ENCODE measurements around the gene AP3B2.
A peak's percentile ranks its signal among the peaks of the same experiment; 100 is the strongest.

The AP3B2 gene

DNA sequence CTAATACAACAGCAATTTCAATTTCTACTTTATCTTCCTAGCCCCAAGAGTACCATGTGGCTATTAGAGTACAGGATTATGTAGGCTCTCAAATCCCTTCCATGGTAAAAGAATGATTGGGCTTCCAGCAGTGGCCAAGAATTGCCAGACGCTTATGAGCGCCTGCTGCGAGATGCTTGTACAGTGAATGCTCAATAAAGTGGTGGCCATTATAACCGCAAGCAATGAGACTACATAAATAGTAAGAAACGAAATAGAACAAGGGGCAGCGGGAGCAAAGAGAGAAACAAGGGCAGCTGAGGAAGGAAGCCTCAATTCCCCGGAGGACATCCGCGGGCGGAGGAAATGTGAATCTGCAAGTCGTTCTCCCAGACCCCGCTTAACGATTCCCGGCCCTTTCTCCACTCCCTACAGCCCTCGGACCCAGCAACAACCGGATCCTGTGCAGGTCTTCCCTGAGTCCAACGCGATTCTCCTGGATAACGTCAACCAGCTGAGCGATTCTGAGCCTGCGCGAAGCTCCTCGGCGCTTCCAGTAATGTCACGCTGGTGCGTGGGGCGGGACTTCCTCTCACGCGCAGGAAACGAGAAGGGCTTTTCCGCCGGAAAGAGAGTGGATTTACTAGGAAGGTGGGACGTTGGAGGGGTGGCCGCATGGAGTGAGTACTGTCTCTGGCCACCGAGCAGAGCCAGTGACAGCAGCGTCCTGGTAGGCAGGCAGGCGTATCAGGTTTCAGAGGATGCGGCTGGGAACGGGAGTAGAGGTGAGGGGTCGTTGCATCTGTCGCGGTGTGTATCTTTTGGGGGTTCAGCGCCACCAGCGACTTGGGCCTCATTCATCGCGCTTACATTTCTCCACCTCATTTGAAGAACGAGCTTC is 40.5 kb upstream of the AP3B2 start:
- Histone ChIP-seq H3K4me3 (ENCODE audit: low read depth, low read length) (peak overlapping the region; percentile 93), H2AFZ (ENCODE audit: insufficient read depth, low read length, poor library complexity) (peak overlapping the region; percentile 60), H3K9ac (ENCODE audit: low read length) (peak overlapping the region; percentile 88), H3K18ac (ENCODE audit: low read length) (peak overlapping the region; percentile 47), H2BK120ac (ENCODE audit: insufficient read depth, low read length, poor library complexity) (peak overlapping the region; percentile 28), H3K79me1 (ENCODE audit: low read length) (peaks cover 4% of the 10 kb centered on the region), H2AK5ac (ENCODE audit: low read length) (no peak overlapping the region), H3K27me3 (ENCODE audit: insufficient read depth, low read length) (no peaks in the 10 kb centered on the region), H3K9me3 (ENCODE audit: insufficient read depth, low read depth, low read length) (no peaks in the 10 kb centered on the region), H3K23ac (ENCODE audit: low read length) (no peak overlapping the region), H3K4me1 (ENCODE audit: control insufficient read depth in 1 of 2, insufficient read depth in 2 of 2, low read length in 2 of 2) (peaks cover 0 to 11% of the 10 kb centered on the region in 2 experiments), H4K8ac (ENCODE audit: low read depth, low read length) (peak overlapping the region; percentile 94), H4K12ac (ENCODE audit: low read depth, low read length) (peak overlapping the region; percentile 79), H3K27ac (ENCODE audit: low read depth, low read length) (peak overlapping the region; percentile 76), H3K14ac (ENCODE audit: low read length) (peak overlapping the region; percentile 46), H3K4ac (ENCODE audit: low read depth, low read length) (peak overlapping the region; percentile 23), H4K91ac (ENCODE audit: low read depth, low read length) (peak overlapping the region; percentile 67), H3K4me2 (ENCODE audit: low read length) (peak overlapping the region; percentile 87), H2BK5ac (ENCODE audit: low read depth, low read length, poor library complexity) (peak overlapping the region; percentile 71), H2BK12ac (ENCODE audit: low read length) (no peak overlapping the region), H3K79me2 (ENCODE audit: control insufficient read depth, insufficient read depth, low read length, poor library complexity) (peaks cover 5% of the 10 kb centered on the region), H3K36me3 (ENCODE audit: control insufficient read depth in 1 of 2, insufficient read depth in 2 of 2, low read length in 2 of 2) (peaks cover 3 to 5% of the 10 kb centered on the region in 2 experiments)
- DNase-seq = peak; percentile 89 to 95
- no CpG with 5 or more reads among the region's 47 CpGs for WGBS (ENCODE audit: extremely low coverage, insufficient coverage, insufficient read length)

DNA sequence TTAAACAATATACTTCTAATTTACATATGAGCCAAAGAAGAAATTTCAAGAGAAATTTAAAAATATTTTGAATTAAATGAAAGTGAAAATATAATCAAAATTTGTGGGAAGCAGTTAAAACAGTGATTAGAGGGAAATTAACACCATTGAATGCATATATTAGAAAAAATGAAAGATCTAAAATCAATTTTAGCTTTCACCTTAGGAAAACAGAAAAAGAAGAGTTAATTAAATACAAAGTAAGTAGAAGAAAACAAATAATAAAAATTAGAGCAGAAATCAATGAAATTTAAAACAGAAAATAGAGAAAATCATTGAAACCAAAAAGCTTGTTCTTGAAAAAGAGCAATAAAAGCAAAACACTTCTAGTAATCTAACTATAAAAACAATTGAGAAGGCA is 38.6 kb upstream of the AP3B2 start:
- Histone ChIP-seq H3K36me3 (ENCODE audit: control insufficient read depth in 1 of 2, insufficient read depth in 2 of 2, low read length in 2 of 2) (peaks cover 2 to 3% of the 10 kb centered on the region in 2 experiments), H3K79me2 (ENCODE audit: control insufficient read depth, insufficient read depth, low read length, poor library complexity) (peaks cover 5% of the 10 kb centered on the region), H3K4me2 (ENCODE audit: low read length) (no peak overlapping the region), H2AFZ (ENCODE audit: insufficient read depth, low read length, poor library complexity) (no peak overlapping the region), H4K12ac (ENCODE audit: low read depth, low read length) (no peak overlapping the region), H4K8ac (ENCODE audit: low read depth, low read length) (no peak overlapping the region), H3K23ac (ENCODE audit: low read length) (no peak overlapping the region), H3K27ac (ENCODE audit: low read depth, low read length) (no peak overlapping the region), H3K9ac (ENCODE audit: low read length) (no peak overlapping the region), H3K14ac (ENCODE audit: low read length) (no peak overlapping the region), H3K9me3 (ENCODE audit: insufficient read depth, low read depth, low read length) (no peaks in the 10 kb centered on the region), H3K4ac (ENCODE audit: low read depth, low read length) (no peak overlapping the region), H4K91ac (ENCODE audit: low read depth, low read length) (no peak overlapping the region), H3K27me3 (ENCODE audit: insufficient read depth, low read length) (no peaks in the 10 kb centered on the region), H3K79me1 (ENCODE audit: low read length) (peaks cover 4% of the 10 kb centered on the region), H2BK120ac (ENCODE audit: insufficient read depth, low read length, poor library complexity) (no peak overlapping the region), H2BK12ac (ENCODE audit: low read length) (no peak overlapping the region), H3K18ac (ENCODE audit: low read length) (no peak overlapping the region), H2BK5ac (ENCODE audit: low read depth, low read length, poor library complexity) (no peak overlapping the region), H3K4me1 (ENCODE audit: control insufficient read depth in 1 of 2, insufficient read depth in 2 of 2, low read length in 2 of 2) (peaks cover 0 to 11% of the 10 kb centered on the region in 2 experiments), H3K4me3 (ENCODE audit: low read depth, low read length) (no peak overlapping the region), H2AK5ac (ENCODE audit: low read length) (no peak overlapping the region)
- no peak for DNase-seq

DNA sequence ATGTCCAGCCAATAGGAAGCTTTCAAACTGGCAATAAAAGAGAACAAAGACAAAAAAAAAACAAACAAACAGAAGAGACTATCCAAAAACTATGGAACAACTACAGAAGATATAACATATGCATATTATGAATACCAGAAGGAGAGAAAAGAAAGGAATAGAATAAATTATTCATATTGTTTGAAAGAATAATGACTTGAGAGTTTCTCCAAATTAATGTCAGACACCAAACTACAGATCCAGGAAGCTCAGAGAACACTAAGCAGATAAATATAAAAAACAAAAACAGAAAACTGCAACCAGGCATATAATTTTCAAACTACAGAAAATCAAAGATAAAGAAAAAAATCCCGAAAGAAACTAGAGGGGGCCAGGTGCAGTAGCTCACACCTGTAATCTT is 34.1 kb upstream of the AP3B2 start:
- H2BK5ac ChIP-seq (ENCODE audit: low read depth, low read length, poor library complexity) = no peak overlapping the region
- H3K4me1 ChIP-seq (ENCODE audit: control insufficient read depth in 1 of 2, insufficient read depth in 2 of 2, low read length in 2 of 2) = peaks cover 3 to 10% of the 10 kb centered on the region in 2 experiments
- no peaks in the 10 kb centered on the region for H3K9me3 ChIP-seq (ENCODE audit: insufficient read depth, low read depth, low read length)
- peaks cover 11% of the 10 kb centered on the region for H3K79me1 ChIP-seq (ENCODE audit: low read length)
- no peaks in the 10 kb centered on the region for H3K36me3 ChIP-seq (ENCODE audit: control insufficient read depth in 1 of 2, insufficient read depth in 2 of 2, low read length in 2 of 2)
- H3K27me3 ChIP-seq (ENCODE audit: insufficient read depth, low read length) = no peaks in the 10 kb centered on the region
- no peak overlapping the region for H2BK12ac ChIP-seq (ENCODE audit: low read length)
- H4K8ac ChIP-seq (ENCODE audit: low read depth, low read length) = no peak overlapping the region
- H3K4me3 ChIP-seq (ENCODE audit: low read depth, low read length) = no peak overlapping the region
- H3K27ac ChIP-seq (ENCODE audit: low read depth, low read length) = no peak overlapping the region
- H4K91ac ChIP-seq (ENCODE audit: low read depth, low read length) = peak overlapping the region; percentile 37
- no peak overlapping the region for H2AK5ac ChIP-seq (ENCODE audit: low read length)
- no peaks in the 10 kb centered on the region for H3K79me2 ChIP-seq (ENCODE audit: control insufficient read depth, insufficient read depth, low read length, poor library complexity)
- DNase-seq = no peak
- H3K18ac ChIP-seq (ENCODE audit: low read length) = no peak overlapping the region
- no peak overlapping the region for H3K4ac ChIP-seq (ENCODE audit: low read depth, low read length)
- no CpG with 5 or more reads among the region's 1 CpG for WGBS (ENCODE audit: extremely low coverage, insufficient coverage, insufficient read length)
- no peak overlapping the region for H3K23ac ChIP-seq (ENCODE audit: low read length)
- H2AFZ ChIP-seq (ENCODE audit: insufficient read depth, low read length, poor library complexity) = no peak overlapping the region
- H3K9ac ChIP-seq (ENCODE audit: low read length) = no peak overlapping the region
- no peak overlapping the region for H3K14ac ChIP-seq (ENCODE audit: low read length)
- no peak overlapping the region for H3K4me2 ChIP-seq (ENCODE audit: low read length)
- peak overlapping the region; percentile 60 for H2BK120ac ChIP-seq (ENCODE audit: insufficient read depth, low read length, poor library complexity)
- no peak overlapping the region for H4K12ac ChIP-seq (ENCODE audit: low read depth, low read length)

DNA sequence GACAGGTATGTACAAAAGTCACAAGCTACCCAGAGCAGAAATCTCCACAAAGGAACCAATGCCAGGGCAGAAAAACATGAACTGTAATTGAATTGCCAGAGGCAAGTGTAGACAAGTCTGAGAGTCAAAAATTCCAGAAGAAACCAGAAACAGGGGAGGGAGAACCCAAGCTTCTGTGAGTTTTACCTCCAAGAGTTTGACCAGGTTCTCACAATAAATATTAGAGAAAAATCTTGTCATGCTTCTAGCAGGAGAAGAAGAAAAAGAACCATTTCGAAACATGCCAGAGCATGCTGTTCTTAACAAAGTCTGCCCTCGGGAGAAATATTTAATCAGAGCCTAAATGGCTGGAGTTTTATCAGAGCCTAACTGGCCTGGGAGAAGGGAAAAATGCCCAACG is 32.5 kb upstream of the AP3B2 start:
- no CpG with 5 or more reads among the region's 3 CpGs for WGBS (ENCODE audit: extremely low coverage, insufficient coverage, insufficient read length)
- peak overlapping the region; percentile 81 for H4K8ac ChIP-seq (ENCODE audit: low read depth, low read length)
- H2AFZ ChIP-seq (ENCODE audit: insufficient read depth, low read length, poor library complexity) = no peak overlapping the region

More for the DNA sequence above, 32.5 kb upstream of the AP3B2 start:
- Histone ChIP-seq H3K4ac (ENCODE audit: low read depth, low read length) (peak overlapping the region; percentile 83), H3K18ac (ENCODE audit: low read length) (no peak overlapping the region), H3K4me2 (ENCODE audit: low read length) (peak overlapping the region; percentile 36), H3K9ac (ENCODE audit: low read length) (no peak overlapping the region), H3K4me1 (ENCODE audit: control insufficient read depth in 1 of 2, insufficient read depth in 2 of 2, low read length in 2 of 2) (peaks cover 3 to 10% of the 10 kb centered on the region in 2 experiments), H2BK5ac (ENCODE audit: low read depth, low read length, poor library complexity) (peak overlapping the region; percentile 95), H2BK120ac (ENCODE audit: insufficient read depth, low read length, poor library complexity) (peak overlapping the region; percentile 20), H3K79me1 (ENCODE audit: low read length) (peaks cover 13% of the 10 kb centered on the region), H4K91ac (ENCODE audit: low read depth, low read length) (peak overlapping the region; percentile 79), H3K36me3 (ENCODE audit: control insufficient read depth in 1 of 2, insufficient read depth in 2 of 2, low read length in 2 of 2) (no peaks in the 10 kb centered on the region), H3K14ac (ENCODE audit: low read length) (no peak overlapping the region), H3K9me3 (ENCODE audit: insufficient read depth, low read depth, low read length) (no peaks in the 10 kb centered on the region), H3K23ac (ENCODE audit: low read length) (no peak overlapping the region), H3K4me3 (ENCODE audit: low read depth, low read length) (no peak overlapping the region), H2BK12ac (ENCODE audit: low read length) (peak overlapping the region; percentile 71), H4K12ac (ENCODE audit: low read depth, low read length) (no peak overlapping the region), H3K27me3 (ENCODE audit: insufficient read depth, low read length) (no peaks in the 10 kb centered on the region), H2AK5ac (ENCODE audit: low read length) (no peak overlapping the region), H3K79me2 (ENCODE audit: control insufficient read depth, insufficient read depth, low read length, poor library complexity) (no peaks in the 10 kb centered on the region), H3K27ac (ENCODE audit: low read depth, low read length) (peak overlapping the region; percentile 95)
- peak in 1 of 2 donors; percentile 6 for DNase-seq

Data from trophoblast cell (in vitro differentiated cells and primary cell).